ENCODE results near the gene VSIG2. TPM values are rescaled to one million over a fixed set of nuclear protein-coding genes. Genes with fewer than 3 reads are reported as not detected.

The VSIG2 gene
- total RNA-seq, 1 donor = not detected

GRCh38 chr11:124712392-124712791 is 39.7 kb downstream of the VSIG2 start:
- H3K4me3 ChIP-seq (ENCODE audit: low read depth, low read length) = no peak overlapping the region
- TF ChIP-seq CTCF (IDR thresholded peaks at IDR 0.05; ENCODE audit: insufficient read depth, low read length) = no peak
- DNase-seq (ENCODE audit: low read depth) = no peak

- TF ChIP-seq CTCF (IDR thresholded peaks at IDR 0.05; ENCODE audit: insufficient read depth, low read length) = no peak
- DNase-seq (ENCODE audit: low read depth) = no peak
- H3K4me3 ChIP-seq (ENCODE audit: low read depth, low read length) = no peak overlapping the region
These were observed 44.2 kb downstream of the VSIG2 start for GRCh38 chr11:124707829-124708228.

GRCh38 chr11:124700028-124700427 is 52.0 kb downstream of the VSIG2 start:
- DNase-seq (ENCODE audit: low read depth) = no peak
- TF ChIP-seq CTCF (IDR thresholded peaks at IDR 0.05; ENCODE audit: insufficient read depth, low read length) = no peak
- no peak overlapping the region for H3K4me3 ChIP-seq (ENCODE audit: low read depth, low read length)

GRCh38 chr11:124699547-124699946 is 52.5 kb downstream of the VSIG2 start:
- no peak overlapping the region for H3K4me3 ChIP-seq (ENCODE audit: low read depth, low read length)
- no peak for TF ChIP-seq CTCF (IDR thresholded peaks at IDR 0.05; ENCODE audit: insufficient read depth, low read length)
- DNase-seq (ENCODE audit: low read depth) = no peak

Other genes starting within 250 kb of the VSIG2 start
- not detected in 2 replicates for gene OR8B12, start 208.6 kb downstream of the VSIG2 start, total RNA-seq (ENCODE audit: low replicate concordance)
- gene OR8A1, start 182.3 kb downstream of the VSIG2 start, total RNA-seq (ENCODE audit: low replicate concordance) = not detected in 2 replicates
- not detected in 2 replicates for gene PANX3, start 140.8 kb downstream of the VSIG2 start, total RNA-seq (ENCODE audit: low replicate concordance)
- gene TBRG1, start 129.4 kb downstream of the VSIG2 start, total RNA-seq (ENCODE audit: low replicate concordance) = 31.2 and 46.2 TPM in 2 replicates
- 14.6 and 15.1 TPM in 2 replicates for gene SIAE, start 78.5 kb downstream of the VSIG2 start, total RNA-seq (ENCODE audit: low replicate concordance)
- gene SPA17, start 78.4 kb downstream of the VSIG2 start, total RNA-seq (ENCODE audit: low replicate concordance) = 3.9 and 9.1 TPM in 2 replicates
- gene NRGN, start 12.3 kb downstream of the VSIG2 start, total RNA-seq (ENCODE audit: low replicate concordance) = 0.27 and 0.33 TPM in 2 replicates
- gene ESAM, start 10.0 kb upstream of the VSIG2 start, total RNA-seq (ENCODE audit: low replicate concordance) = 0.36 and 1.5 TPM in 2 replicates
- gene MSANTD2, start 48.2 kb upstream of the VSIG2 start, total RNA-seq (ENCODE audit: low replicate concordance) = 10.8 and 15.0 TPM in 2 replicates
- gene ROBO3, start 113.2 kb upstream of the VSIG2 start, total RNA-seq (ENCODE audit: low replicate concordance) = 11.7 and 13.6 TPM in 2 replicates
- 1.3 and 3.3 TPM in 2 replicates for gene ROBO4, start 145.6 kb upstream of the VSIG2 start, total RNA-seq (ENCODE audit: low replicate concordance)
- not detected in 2 replicates for gene HEPN1, start 167.0 kb upstream of the VSIG2 start, total RNA-seq (ENCODE audit: low replicate concordance)
- not detected in 2 replicates for gene HEPACAM, start 183.8 kb upstream of the VSIG2 start, total RNA-seq (ENCODE audit: low replicate concordance)
- gene CCDC15, start 201.9 kb upstream of the VSIG2 start, total RNA-seq (ENCODE audit: low replicate concordance) = 3.6 and 9.8 TPM in 2 replicates

All from fibroblast of the aortic adventitia (primary cell).